DLD1 (cell line): Measurements from ENCODE around the gene PDE4B.

ENCODE experiments used
- in situ Hi-C: cut with HindIII; loops from 2 replicates; pipeline ENCODE4 v1.10.0; 2017; ENCODE audit warnings: low sequenced_read_pairs

PDE4B gene

DNA sequence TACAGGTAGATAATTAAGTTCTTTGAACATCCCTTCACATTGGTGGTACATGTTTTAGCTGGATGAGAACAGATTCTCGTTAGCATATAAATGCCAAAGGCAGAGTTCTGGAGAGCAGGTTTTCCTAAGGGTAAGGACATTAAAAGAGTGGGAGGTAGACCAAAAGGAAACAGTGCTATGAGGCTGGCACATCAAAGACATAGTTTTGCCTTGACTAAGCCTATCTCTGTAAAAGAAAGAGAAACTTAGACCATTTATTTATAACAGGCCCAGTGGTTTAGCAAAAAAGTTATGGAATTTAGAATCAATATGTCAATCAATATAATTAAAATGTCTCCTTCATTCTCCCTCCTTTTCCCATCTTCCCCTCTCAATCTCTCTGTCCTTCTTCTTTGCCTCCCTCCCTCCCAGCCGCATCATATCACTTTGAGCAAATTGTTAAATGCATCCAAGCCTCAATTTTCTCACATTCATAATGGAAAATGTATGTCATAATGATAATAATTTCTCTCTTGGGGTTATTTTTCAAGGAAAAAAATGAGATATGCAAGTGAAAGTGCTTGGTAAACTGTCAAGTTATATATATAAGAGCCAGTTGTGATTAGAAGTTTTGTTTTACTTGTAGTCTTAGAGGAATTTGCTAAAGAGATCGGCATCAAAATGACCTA, 531.4 kb downstream of the PDE4B start:
- in situ Hi-C loops = no loop called here

DNA sequence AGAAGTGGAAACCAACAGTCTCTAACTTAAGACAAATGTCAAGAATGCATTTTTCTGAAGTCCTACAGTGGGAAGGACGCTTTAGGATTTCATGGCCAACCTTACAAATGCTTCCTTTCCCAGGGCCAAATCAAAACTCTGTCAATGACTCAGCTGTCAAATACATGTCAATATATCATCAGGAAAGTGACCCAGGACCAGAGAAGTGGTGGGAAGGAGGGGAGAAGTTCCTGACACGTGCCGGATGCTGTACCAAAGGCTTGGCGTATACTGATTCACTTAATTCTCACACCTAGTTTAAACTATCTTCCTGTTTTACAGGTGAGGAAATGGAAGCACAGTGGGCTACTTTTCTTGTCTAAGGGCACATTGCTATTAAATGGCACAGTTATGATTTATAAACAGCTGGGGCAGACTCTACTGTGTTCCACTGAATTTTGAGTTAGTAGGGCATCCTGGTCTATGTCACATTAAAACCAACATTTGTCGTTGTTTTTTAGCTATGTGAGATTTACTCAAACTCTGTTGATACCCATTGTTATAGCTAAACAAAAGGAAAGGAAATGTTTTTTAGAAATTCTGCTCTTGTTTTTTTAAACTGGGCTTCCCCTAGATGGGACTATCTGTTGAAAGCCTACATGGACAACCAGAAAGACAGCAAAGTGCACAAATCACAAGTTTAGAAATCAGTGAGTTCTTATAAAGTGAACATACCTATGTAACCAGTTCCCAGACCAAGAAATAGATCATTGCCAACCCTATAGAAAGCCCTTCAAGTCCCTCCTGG, 533.1 kb downstream of the PDE4B start:
- in situ Hi-C loops = no loop called here

DNA sequence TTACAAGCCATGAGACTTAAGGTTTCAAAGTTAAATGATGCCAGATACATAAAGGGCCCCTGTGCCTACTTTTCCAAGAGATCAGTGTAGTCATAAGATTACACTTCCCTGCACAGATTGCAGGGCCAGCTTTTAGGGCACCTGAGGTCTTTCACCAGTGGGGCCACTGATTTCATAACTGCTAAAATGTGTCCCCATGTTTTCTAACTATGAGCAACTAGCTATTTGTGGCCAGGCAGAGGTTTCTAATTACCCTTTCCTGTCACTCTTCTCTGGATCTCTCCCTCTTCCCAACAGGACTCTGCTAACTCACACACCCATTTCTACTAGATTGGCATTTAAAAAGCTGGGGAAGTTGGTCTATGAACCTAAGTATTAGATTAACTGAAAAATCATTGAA, 534.2 kb downstream of the PDE4B start:
- in situ Hi-C loops = no loop called here

DNA sequence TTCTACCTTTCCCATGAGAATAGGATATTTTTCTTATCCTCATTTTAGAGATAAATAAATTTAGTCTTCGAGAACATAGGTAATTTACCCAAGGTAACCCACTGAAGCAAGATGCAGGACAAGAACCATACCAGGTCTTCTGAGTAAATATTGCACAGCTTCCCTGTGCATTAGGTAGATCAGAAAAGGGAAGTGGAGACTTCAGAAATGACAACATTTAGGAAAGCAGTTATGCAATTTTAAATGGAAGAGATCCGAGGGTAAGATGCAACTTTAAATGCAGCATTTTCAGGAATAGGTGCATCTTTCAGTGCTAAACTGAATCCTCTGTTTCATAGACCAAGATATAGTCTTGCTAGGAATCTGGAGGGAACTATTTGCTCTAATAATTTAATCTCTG, 534.9 kb downstream of the PDE4B start:
- in situ Hi-C loops = no loop called here

DNA sequence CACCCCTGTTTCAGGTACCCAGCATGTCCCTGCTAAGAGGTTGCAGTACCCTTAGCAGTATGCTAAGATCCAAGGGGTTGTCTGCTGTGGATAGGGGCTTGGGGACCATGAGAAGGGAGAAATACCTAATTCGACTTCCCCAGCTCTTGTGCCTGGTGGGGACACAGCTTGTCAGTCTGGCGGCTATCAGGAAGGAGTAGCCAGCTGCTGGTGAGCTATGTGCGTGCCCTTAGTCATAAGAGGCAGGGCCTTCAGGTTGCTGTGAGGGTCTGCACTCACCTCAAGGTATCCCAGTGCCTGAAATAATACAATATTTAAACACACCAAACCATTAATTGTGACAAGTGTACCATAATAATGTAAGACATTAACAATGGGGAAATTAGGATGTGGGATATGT, 536.2 kb downstream of the PDE4B start:
- in situ Hi-C loops = no loop called here

DNA sequence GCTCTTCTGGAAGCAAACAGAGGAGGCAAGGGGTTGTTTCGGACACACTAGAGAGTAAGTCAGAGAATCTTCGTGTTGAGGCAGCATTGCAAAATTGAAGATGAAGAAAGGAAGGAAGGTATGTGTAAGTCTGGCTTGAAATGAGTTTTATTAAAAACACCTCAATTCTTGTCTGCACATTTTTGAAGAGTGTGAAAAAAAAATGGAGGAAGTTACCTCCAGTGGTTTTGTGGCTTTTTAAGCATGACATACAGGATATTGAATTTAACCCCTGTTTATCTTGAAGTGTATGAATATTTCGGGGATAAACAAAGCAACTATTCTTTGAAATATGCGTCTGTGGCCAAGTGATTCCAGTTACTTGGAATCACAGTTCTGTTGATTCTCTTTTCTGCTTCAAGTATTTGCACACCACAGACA, 538.0 kb downstream of the PDE4B start:
- in situ Hi-C loops = no loop called here

DNA sequence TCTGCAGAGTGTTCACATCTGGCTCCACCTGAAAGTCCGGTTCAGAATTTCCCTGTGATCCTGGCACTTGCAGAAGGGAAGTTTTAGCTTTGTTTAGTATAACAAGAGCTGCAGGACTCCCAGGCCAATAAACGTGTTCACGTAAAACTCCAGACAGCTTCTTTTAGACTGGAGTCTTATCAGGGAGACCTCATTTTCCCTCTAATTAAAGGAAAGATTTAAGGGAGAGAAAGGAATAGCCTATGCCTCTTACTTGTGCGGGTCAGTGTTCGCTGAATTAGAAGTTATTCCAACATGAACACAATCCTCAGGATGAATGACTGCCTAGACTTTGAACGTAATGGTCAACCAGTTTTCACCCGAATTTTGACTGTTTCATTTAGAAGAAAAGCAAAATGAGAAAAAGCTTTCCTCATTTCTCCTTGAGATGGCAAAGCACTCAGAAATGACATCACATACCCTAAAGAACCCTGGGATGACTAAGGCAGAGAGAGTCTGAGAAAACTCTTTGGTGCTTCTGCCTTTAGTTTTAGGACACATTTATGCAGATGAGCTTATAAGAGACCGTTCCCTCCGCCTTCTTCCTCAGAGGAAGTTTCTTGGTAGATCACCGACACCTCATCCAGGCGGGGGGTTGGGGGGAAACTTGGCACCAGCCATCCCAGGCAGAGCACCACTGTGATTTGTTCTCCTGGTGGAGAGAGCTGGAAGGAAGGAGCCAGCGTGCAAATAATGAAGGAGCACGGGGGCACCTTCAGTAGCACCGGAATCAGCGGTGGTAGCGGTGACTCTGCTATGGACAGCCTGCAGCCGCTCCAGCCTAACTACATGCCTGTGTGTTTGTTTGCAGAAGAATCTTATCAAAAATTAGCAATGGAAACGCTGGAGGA, 539.2 kb downstream of the PDE4B start:
- in situ Hi-C loops = no loop called here

DNA sequence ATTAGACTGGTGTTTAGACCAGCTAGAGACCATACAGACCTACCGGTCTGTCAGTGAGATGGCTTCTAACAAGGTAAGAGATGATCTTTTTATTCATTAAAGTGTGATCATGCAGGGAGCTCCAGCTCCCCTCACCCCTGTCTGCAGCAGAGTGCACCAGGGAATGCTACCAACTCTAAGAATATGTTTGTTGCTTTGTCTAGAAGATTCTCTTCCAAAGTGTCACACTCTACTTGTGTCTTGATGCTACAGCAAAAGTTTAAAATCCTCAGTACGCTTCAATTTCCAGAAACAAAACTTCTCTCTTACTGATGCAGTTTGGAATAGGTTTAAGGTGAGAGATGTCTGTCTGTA, 539.8 kb downstream of the PDE4B start:
- in situ Hi-C loops = no loop called here

DNA sequence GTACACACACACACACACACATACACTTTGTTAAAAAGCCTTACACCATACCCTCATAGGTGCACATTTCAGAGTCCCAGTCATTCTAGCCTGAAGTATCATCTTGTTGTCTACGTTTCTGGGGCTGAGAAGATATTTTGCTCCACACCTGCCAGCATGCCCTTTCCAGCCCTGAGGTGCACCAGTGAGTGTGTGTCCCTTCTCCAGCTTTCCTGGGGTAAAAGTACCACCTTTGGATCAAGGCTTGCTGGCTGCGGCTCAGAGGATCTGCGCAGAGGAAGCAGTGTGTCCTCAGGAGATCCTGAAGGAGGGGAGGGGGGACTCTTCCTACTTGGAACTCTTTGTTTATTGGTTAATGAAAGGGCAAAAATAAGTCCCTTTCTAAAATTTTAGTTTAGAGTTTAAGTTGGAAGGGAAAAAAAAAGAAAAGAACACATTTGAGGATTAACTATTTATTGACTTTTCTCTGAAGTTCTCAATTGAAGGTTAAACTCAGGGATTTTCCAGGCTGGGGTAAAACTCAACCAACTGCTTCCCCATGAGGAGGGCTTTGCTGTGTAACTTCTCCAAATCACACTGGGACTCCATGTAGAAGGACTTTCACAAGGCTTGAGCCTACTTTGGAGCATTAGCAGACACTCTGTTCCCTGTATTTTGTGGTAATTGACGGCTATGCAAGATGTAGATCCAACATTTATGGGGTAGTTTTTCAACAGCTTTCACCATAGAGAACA, 540.9 kb downstream of the PDE4B start:
- in situ Hi-C loops = no loop called here

DNA sequence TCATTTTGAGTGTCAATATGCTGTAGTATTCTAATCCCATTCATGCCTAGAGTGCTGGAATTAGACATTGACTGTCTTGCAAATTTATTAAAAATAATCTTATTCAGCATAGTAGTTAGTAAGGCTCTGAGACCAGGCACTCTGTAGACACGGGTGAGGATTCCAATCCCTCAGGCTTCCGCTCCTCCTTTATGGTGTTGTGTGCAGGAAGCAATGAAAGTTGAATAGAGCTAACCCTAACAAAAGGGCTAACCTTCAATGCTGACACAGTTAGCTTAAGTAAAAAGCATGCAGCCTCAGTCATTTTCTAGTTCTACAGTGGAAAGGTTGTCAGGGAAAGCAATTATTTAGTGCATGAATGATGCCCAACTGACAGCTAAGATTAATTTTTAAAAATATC, 541.6 kb downstream of the PDE4B start:
- in situ Hi-C loops = no loop called here

DNA sequence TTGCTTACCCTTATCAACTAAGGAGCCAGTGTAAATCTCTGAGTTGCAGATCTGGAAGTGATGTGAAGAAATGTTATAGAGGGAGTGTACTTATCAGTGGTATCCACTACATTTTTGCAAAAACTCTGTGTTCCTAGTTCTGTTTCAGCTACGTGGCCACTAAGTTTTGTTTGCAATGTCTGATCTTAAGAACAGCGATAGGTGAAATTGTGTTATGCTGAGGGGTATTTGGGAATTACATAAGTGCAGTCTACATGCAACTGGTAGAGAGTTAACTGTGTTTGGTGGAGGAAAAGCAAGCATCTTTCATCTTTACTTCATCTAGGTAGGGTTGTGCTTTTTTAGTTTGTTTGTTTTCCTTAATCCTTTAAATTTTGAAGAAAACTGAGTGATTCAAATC, 542.4 kb downstream of the PDE4B start:
- in situ Hi-C loops = no loop called here

DNA sequence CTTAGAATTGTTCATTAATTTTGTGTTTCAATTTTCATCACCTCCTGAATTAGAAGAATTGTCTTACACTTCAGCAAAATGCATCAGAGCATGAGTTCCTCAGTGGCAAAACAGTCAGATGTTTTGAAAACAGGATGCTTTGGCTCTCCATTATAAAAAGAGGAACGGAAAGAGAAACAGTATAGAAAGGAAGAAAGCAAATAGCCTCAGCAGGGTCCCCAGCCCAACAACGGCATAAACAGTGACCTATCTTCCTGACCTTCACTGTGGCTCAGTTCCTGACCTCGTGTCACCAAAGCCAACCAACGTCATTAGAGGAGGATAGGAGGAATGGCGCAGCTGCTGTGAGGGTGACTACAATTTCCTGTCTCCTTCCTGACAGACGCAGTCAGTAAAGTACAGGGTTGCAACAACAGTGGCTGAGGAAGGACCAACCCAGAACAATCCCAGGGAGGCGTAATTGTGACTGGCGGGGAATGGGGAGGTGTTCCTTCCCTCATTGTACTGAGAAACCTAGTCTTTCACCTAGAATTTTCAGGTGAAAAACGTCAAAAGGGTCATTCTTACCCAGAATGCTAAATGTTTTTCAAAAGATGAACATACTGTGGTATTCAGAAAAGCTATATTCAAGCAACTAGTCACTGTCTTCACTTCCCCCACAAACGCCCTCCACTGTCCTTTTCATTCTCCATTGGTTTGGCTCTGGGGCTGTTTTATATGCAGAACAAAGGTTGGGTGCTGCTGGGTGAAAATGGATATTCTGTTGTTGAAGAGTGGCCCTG, 543.4 kb downstream of the PDE4B start:
- in situ Hi-C loops = no loop called here

DNA sequence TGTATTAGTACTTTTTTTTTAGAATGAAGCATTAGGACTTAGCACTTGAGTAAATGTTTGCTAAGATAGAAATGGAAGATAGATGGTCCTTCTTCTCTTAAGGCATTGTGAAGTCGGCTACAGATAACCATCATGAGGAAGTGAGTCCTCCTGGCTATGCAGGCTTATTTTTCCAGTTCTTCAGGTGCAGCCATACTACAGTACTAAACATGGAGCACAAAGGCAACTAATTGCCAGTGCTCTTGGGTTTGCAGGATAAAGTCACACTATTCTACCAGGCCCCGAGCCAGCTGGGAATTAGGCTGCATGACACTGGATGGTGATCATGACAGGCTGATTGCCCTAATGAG, 543.9 kb downstream of the PDE4B start:
- in situ Hi-C loops = no loop called here

DNA sequence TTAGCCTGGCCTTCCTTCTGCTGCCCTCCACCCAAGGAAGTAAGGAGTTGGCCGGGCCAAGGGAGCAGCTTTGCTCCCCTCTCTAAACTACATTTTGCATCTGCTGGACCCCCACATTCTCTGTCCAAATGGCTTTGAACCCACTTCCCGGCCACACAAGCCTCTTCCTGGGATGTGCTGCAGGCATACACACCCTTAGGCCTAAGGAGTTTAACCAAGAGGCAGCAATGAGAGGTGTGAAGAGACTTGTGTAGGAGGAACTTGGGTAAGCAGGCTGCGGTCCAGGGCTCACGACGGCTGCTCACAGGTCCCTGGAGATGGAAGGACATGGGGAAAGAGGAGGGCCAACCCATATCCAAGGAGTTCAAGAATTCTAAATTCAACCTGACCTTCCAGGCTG, 544.6 kb downstream of the PDE4B start:
- in situ Hi-C loops = no loop called here

DNA sequence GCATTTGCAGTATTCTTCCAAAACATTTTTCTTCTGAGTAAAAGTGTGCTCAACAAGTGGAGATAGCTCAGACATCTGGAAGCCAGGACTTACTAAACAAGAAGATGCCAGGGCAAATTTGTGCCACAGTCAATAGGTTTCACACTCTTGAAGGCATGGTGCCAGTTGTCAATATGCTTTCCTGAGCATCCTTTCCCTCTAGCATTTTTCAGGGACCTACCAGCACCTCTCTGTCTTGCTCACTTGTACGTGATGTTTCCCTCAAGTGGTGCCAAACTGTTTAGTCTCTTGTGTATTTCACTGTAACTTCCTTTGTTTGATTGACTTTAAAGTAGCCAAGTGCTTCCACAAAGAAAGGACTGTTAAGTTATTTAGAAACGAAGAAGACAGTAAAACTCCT, 547.2 kb downstream of the PDE4B start:
- in situ Hi-C loops = no loop called here

DNA sequence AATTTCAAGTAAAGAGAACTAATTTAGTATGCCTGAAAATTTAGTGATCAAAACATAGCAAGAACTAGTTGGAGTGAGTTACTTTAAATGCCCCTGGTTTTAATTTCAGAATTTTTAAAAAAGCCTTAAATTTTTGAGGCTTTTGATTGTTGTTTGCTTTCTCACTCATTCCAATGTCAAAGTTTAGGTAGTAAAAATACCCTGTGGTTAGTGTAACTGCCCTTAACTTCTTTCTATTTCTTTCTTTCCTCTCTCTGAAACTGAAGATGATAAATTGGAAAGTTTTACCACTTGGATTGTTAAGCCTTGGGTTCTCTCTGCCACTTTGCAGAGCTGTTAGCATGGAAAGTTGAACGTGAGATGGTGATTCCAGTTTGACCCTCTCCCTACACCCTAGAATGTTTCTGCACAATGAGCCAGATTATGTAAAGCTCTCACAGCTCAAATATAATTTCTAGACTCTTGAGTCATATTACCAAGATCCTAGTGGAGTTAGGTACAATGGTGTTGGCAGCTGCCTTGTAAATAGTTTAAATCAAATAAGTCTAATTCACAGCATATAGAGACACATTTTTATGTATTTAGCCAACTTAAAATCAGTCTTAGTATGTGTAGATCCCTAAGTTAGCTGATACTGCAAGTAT, 548.9 kb downstream of the PDE4B start:
- in situ Hi-C loops = no loop called here

DNA sequence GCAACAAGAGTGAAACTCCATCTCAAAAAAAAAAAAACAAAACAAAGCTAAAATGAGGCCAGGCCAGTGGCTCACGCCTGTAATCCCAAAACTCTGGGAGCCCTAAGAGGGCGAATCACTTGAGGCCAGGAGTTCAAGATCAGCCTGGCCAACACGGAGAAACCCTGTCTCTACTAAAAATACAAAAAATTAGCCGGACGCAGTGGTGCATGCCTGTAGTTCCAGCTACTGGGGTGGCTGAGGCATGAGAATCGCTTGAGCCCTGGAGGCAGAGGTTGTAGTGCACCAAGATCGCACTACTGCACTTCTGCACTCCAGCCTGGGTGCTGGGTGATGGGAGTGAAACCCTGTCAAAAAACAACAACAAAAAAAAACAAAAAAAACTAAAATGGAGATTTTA, 550.0 kb downstream of the PDE4B start:
- in situ Hi-C loops = no loop called here

DNA sequence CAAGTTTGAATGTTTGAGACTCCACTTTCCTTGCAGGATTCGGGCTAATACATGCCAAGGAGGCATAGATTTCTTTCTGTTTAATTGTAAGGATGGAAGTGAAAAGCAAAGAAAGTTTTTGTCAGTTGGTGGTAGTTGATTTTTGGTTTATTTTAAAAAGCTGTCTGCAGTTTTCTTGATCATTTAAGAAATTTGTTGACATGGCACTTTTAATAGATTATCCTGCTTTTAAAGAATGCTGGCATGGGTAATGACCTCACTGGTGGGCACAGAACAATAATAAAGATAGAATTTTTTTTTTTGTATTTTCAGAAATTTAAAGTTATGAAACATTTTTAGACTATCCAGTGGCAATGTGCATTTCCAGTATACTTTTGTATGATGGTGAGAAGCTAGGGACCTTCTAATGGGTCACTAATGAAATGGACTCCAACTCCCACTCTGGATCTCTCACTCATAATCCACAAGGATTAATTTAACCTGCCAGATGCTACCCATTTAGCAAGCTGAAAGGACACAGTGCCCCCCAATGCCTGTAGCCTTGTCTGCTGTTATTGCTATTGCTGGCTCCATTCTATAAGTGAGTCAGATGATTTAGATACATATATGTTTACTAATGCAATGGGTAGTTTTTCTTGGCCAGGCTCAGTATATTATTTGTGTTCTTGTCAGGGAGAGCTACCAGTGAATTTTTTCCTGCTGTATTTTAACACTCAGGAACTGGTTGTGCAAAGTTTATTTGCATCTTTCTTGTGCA, 551.1 kb downstream of the PDE4B start:
- in situ Hi-C loops = no loop called here
